Measurements from ENCODE around the gene EEA1.
A peak's percentile ranks its signal among the peaks of the same experiment; 100 is the strongest.

Gene EEA1

DNA sequence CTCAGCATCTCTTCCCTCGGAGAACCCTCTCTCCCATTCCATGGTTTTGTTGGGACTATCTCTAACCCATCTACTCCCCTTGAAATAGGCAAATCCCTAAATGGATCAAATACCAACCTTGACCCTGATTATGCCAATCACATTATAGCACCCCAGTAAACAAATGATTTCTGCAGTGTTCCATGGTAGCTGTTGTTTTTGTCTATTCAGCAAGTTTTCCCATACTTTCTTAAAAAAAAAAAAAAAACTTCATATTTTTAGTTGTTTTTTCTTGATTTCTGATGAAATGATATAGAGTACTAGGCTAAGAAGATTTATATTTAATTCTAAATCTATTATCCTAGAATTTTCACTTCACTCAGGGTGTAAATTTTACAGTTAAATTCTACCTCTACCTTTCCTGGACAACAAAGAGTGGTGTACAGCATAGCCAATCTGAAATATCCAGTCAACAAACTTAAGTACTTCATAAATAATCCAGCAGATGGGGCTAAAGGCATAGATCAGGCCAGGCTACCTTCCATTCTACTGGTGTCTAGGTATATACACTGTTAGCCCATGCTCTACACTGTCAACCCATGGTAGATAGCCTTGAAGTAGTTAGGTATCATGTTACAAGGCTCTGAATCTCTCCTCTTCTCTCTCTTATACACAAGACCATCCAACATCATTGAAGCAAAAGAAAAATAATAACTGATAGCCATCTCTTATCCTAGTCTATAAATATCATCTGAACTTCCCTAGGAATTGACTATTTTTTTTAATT is 144.1 kb downstream of the EEA1 start:
- H3K27ac ChIP-seq, result no peak overlapping the region
- TF ChIP-seq, protein P1, sequence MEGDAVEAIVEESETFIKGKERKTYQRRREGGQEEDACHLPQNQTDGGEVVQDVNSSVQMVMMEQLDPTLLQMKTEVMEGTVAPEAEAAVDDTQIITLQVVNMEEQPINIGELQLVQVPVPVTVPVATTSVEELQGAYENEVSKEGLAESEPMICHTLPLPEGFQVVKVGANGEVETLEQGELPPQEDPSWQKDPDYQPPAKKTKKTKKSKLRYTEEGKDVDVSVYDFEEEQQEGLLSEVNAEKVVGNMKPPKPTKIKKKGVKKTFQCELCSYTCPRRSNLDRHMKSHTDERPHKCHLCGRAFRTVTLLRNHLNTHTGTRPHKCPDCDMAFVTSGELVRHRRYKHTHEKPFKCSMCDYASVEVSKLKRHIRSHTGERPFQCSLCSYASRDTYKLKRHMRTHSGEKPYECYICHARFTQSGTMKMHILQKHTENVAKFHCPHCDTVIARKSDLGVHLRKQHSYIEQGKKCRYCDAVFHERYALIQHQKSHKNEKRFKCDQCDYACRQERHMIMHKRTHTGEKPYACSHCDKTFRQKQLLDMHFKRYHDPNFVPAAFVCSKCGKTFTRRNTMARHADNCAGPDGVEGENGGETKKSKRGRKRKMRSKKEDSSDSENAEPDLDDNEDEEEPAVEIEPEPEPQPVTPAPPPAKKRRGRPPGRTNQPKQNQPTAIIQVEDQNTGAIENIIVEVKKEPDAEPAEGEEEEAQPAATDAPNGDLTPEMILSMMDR (conservative IDR thresholded peaks at IDR 0.05), result peak; percentile 68

DNA sequence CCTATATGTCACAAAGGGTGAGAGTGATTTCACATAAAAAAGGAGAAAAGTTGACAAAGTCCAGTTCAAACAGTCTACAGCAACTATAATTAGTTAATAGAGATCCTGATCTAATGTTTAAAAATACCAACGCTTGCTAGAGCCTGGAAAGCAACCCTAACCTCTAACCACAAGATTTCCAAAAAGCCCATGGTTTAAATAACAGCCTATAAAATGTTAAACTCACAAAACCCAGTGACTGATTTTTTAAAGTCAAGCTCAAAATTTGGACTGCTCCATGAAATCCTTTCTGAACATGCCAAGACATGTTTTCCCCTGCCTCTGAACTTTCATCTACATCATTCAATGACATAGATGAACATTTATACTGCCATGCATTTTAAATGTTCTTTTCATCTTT is 144.7 kb downstream of the EEA1 start:
- TF ChIP-seq, protein P1 (conservative IDR thresholded peaks at IDR 0.05), result no peak
- no peak overlapping the region for H3K27ac ChIP-seq

DNA sequence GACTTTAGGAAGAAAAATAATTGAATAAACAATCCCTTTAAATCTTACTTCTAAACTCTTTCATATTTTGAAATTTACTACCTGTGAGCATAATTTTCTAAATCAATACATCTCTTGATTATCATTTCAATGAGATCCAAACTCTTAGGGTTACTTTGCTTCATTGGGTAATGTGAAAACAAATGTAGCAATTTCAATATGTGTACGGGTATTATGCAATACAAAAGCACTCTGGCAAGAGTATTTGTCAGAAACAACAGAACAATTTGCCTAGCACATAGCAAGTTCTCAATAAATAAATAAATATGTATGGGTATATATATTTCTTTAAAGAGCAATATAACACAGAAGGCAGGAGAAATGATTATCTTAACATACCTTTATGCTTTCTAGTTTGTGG is 149.2 kb downstream of the EEA1 start:
- TF ChIP-seq, protein P1 (conservative IDR thresholded peaks at IDR 0.05), result no peak
- H3K27ac ChIP-seq, result no peak overlapping the region

DNA sequence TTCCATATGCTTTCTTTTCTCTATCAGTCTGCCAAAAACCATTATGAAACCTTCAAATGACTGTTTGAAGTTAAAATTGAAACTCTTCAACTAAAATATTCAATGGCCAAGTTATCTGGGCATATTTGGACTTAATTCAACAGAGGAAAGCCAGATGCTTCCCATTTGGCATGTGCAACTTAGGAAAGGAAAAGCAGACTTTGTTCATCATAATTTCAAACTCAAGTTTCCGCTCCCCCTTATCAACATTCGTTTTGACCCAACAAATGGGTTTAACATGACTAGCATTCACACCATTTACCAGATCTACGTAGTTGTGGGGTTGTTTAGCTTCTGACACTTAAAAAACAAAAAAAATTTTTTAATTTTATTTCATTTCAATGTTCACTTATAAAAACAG is 150.6 kb downstream of the EEA1 start:
- no peak overlapping the region for H3K27ac ChIP-seq
- TF ChIP-seq, protein P1 (conservative IDR thresholded peaks at IDR 0.05), result no peak

GRCh38 chr12:92775416-92775815 is 153.7 kb downstream of the EEA1 start:
- TF ChIP-seq, protein P1 (conservative IDR thresholded peaks at IDR 0.05), result no peak
- no peak overlapping the region for H3K27ac ChIP-seq

GRCh38 chr12:92771001-92771400 is 158.1 kb downstream of the EEA1 start:
- TF ChIP-seq, protein P1 (conservative IDR thresholded peaks at IDR 0.05), result no peak
- no peak overlapping the region for H3K27ac ChIP-seq

- H3K27ac ChIP-seq, result no peak overlapping the region
- TF ChIP-seq, protein P1 (conservative IDR thresholded peaks at IDR 0.05), result no peak
These were observed 159.8 kb downstream of the EEA1 start for GRCh38 chr12:92769124-92769901.
